ENCODE data around the gene DCAF12L1. TPM values are rescaled to one million over a fixed set of nuclear protein-coding genes. Genes with fewer than 3 reads are reported as not detected.

The DCAF12L1 gene
- total RNA-seq: not detected
- long read RNA-seq: 0 reads

GRCh38 chrX:126552313-126553022, at the start of gene DCAF12L1:
Gene DCAF12L1 (minus strand): TSS chrX:126552814. CDS start chrX:126552608, 206 bp downstream.
- DNase-seq (peak; percentile 9), ATAC-seq (no peak)
- intact Hi-C loops (cut with micrococcal nuclease): no loop called here

- intact Hi-C loops (cut with micrococcal nuclease): no loop called here
- DNase-seq (no peak), ATAC-seq (no peak)
Measured at GRCh38 chrX:126580877-126581276, 28.3 kb upstream of the DCAF12L1 start.

DNA sequence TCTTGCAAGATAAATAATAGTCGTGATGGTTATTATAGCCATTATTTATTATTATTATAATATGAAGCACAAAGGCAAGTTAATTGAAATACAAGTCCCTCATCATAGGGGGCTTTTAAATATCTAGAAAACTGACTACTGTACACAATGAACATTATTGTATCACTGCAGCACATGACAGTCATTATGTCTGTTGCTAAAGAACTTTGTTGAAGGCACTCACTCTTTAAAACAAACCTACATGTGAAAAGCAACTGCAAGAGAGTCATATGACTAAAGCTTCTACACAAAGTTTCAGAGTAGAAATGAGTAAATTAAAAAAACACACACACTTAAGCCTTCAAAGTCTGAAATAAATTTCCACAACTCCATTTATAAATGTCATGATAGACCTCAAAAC, 23.3 kb upstream of the DCAF12L1 start:
- ATAC-seq: no peak
- intact Hi-C loops (cut with micrococcal nuclease): no loop called here
- no peak for DNase-seq

DNA sequence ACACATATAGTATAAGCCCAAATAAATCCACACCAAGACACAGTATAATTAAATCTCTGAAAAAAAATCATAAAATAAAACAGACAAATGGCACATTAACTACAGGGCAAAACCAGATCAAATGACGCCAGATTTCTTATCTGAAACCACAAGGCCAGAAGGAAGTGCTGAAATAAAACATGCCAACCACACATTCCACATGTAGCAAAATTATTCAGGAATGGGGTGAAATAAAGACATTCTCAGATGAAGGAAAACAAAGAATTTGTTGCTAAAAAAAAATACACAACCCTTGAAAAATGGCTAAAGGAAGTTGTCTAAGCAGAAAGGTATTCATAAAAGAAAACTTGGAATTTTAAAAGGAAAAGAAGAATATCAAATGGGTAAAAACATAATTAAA, 4.5 kb upstream of the DCAF12L1 start:
- intact Hi-C loops (cut with micrococcal nuclease): no loop called here
- no peak for DNase-seq
- ATAC-seq: no peak

DNA sequence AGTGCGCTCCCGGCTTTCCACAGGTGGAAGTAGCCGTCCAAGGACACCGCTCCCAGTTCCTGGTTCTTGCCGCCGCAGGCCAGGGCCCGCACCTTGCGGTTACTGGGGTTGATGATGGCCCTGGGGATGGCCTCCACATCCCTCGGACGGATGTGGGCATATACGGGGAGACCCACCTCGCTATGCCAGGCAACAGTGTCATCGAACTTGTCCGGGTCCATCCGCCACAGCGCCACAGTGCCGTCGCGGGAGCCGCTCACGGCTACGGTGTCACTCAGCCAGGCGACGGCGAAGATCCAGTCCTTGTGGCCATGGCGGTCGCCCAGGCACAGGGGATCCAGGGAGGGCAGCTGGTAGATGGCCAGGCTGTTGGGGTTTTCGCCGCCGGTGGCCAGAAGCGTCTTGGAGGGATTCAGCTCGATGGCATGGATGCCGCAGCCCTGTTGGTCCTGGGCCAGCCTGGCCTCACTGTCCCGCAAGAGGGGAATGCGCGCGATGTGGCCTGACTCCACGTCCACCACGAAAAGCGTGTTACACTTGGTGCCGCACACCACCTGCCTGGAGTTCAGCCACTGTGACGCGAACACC, 795 bp downstream of the DCAF12L1 start:
- ATAC-seq (no peak), DNase-seq (no peak)
- intact Hi-C loops (cut with micrococcal nuclease): no loop called here

- DNase-seq: peak; percentile 12
- intact Hi-C loops (cut with micrococcal nuclease): no loop called here
- no peak for ATAC-seq
Measured at GRCh38 chrX:126551306-126551705, 1.3 kb downstream of the DCAF12L1 start.

DNA sequence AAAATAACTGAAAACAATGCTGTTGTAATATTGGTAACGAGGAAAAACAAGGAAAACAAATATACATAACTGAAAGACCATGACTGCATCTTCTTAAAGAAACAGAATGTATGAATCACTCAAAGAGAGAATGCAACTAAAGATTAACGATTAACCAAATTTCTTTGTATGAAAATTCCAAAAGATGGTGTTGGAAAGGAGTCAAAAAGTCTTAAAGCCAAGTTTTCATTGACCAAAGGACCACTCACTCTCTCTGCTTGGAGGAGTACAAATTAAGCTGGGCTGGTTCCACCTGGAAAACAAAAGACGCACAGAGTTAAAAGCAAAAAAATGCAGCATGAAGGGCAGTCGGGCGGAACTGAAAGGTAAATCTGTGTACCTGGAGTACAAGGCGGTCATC, 1.8 kb downstream of the DCAF12L1 start:
- intact Hi-C loops (cut with micrococcal nuclease): no loop called here
- DNase-seq: no peak

DNA sequence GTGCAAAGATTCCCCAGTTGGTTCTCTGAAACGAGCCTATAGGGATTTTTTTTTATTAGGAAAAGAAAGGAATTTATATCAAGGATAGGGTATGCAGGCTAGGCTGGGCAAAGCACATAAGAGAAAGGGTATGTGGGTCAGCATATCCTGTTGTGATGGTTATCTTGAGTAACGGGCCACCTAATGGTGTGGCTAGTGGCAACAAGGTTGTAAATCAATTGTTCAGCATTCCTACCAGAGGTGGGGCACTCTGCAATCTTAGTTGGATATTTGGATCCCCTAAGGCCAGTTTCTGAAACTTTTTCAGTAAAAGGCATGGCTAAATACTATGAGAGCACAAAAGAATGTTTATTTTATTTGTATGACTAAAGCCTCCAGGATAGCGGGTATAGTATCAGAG, 42.7 kb downstream of the DCAF12L1 start:
- DNase-seq: no peak
- no peak for ATAC-seq
- intact Hi-C loops (cut with micrococcal nuclease): no loop called here

More for the DNA sequence above, 1.8 kb downstream of the DCAF12L1 start:
- ATAC-seq: no peak
